Measurements from ENCODE around the gene KLK13.

The KLK13 gene

DNA sequence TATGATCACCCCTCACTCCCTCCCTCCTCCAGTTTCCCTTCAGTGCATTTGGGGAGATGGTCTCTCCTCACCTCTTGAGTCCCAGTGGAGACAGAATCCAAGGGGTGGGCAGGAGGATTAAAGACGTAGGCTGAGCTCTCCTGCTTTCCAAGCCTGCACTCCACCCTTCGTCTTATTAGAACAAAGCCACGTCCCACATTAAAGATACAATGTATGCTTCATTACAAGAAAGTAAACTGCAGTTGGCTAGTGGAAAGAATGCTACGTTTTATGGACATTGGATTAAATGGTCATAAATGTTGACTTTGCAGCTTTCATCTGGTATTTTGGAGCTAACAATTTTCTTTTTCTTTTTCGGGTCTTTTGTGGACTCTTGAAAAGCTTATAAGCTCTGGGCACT lies 37.0 kb downstream of the KLK13 start:
- TF ChIP-seq EZH2 (IDR thresholded peaks at IDR 0.05; ENCODE audit: borderline replicate concordance, low read depth, low read length, severe bottlenecking): no peak
- TF ChIP-seq, protein P1, sequence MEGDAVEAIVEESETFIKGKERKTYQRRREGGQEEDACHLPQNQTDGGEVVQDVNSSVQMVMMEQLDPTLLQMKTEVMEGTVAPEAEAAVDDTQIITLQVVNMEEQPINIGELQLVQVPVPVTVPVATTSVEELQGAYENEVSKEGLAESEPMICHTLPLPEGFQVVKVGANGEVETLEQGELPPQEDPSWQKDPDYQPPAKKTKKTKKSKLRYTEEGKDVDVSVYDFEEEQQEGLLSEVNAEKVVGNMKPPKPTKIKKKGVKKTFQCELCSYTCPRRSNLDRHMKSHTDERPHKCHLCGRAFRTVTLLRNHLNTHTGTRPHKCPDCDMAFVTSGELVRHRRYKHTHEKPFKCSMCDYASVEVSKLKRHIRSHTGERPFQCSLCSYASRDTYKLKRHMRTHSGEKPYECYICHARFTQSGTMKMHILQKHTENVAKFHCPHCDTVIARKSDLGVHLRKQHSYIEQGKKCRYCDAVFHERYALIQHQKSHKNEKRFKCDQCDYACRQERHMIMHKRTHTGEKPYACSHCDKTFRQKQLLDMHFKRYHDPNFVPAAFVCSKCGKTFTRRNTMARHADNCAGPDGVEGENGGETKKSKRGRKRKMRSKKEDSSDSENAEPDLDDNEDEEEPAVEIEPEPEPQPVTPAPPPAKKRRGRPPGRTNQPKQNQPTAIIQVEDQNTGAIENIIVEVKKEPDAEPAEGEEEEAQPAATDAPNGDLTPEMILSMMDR (IDR thresholded peaks at IDR 0.05; ENCODE audit: borderline replicate concordance, extremely low read depth, low read length, poor library complexity, severe bottlenecking): no peak
- peaks cover 10% of the 10 kb centered on the region for H3K27me3 ChIP-seq (ENCODE audit: insufficient read depth, low read length, poor library complexity)
- no peaks in the 10 kb centered on the region for H3K4me1 ChIP-seq (ENCODE audit: insufficient read depth, low read length)

DNA sequence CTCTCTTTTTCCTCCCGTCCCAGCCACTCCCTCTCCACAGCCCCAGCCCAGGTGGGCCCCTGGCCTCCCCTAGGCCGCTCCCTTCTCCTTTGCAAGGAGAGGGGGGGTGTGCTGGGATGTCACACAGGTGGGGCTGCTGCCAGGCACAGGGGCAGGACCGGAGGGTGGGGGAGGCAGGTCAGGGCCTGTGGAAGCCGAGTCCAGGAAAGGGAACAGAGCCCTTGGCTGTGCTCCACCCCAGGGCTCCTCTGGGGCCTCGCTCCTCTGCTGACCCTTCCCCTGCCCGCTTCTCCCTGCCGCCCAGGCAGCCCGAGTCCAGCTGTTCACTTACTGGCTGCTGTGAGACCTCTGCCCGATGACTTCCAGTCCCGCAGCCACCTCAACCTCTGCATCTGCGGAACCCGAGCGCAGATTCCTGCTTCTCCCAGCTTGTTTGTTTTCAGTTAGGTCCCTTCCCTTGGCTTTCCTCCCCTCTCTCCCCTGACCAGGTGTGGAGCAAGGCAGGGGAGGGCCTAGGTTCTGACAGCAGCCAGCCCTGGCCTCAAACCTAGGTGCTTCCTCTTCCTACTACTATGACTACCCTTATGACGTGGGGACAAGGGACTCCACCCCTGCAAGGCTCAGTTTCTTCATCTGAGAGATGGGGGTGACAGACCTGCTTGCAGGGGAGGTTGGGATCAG lies 37.6 kb downstream of the KLK13 start:
- no peaks in the 10 kb centered on the region for H3K4me1 ChIP-seq (ENCODE audit: insufficient read depth, low read length)
- no peak for TF ChIP-seq EZH2 (IDR thresholded peaks at IDR 0.05; ENCODE audit: borderline replicate concordance, low read depth, low read length, severe bottlenecking)
- TF ChIP-seq, protein P1 (IDR thresholded peaks at IDR 0.05; ENCODE audit: borderline replicate concordance, extremely low read depth, low read length, poor library complexity, severe bottlenecking): no peak
- no peak overlapping the region for H3K4me3 ChIP-seq (ENCODE audit: low read depth in 1 of 2, low read length in 2 of 2)
- no peak overlapping the region for H3K4me2 ChIP-seq (ENCODE audit: insufficient read depth, low read length)
- H4K20me1 ChIP-seq (ENCODE audit: insufficient read depth, low read length): no peaks in the 10 kb centered on the region
- H3K27me3 ChIP-seq (ENCODE audit: insufficient read depth, low read length, poor library complexity): peaks cover 10% of the 10 kb centered on the region
- no peaks in the 10 kb centered on the region for H3K9me3 ChIP-seq (ENCODE audit: insufficient read depth, low read length, severe bottlenecking)
- no peak overlapping the region for H3K27ac ChIP-seq (ENCODE audit: low read length)
- DNase-seq (no peak), ATAC-seq (ENCODE audit: insufficient read depth, low read depth) (no peak)
- H3K36me3 ChIP-seq (ENCODE audit: insufficient read depth, low read length): no peaks in the 10 kb centered on the region
- no peak overlapping the region for H3K9ac ChIP-seq (ENCODE audit: low read depth, low read length)
- H2AFZ ChIP-seq (ENCODE audit: low read depth, low read length): no peak overlapping the region
- H3K79me2 ChIP-seq (ENCODE audit: insufficient read depth, low read length): no peaks in the 10 kb centered on the region

More for the DNA sequence above, 37.0 kb downstream of the KLK13 start:
- ATAC-seq (ENCODE audit: insufficient read depth, low read depth) (no peak), DNase-seq (no peak)
- Histone ChIP-seq H3K9me3 (ENCODE audit: insufficient read depth, low read length, severe bottlenecking) (no peaks in the 10 kb centered on the region), H2AFZ (ENCODE audit: low read depth, low read length) (no peak overlapping the region), H3K9ac (ENCODE audit: low read depth, low read length) (no peak overlapping the region), H3K27ac (ENCODE audit: low read length) (no peak overlapping the region), H3K4me2 (ENCODE audit: insufficient read depth, low read length) (no peak overlapping the region), H3K79me2 (ENCODE audit: insufficient read depth, low read length) (no peaks in the 10 kb centered on the region), H3K36me3 (ENCODE audit: insufficient read depth, low read length) (no peaks in the 10 kb centered on the region), H3K4me3 (ENCODE audit: low read depth in 1 of 2, low read length in 2 of 2) (no peak overlapping the region), H4K20me1 (ENCODE audit: insufficient read depth, low read length) (no peaks in the 10 kb centered on the region)

DNA sequence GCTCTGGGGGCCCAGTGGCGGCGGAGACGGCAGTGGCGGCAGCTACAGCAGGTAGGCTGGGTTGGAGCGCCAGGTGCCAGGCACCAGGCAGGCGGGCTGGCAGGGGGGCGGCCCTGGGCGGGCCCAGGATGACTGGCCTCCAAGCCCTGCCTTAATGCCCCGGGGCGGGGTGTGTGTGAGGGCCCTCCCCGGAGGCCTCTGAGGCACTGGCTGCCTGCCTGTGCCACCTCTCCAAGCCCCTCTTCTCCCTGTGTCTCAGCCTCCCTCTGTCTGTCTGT lies 38.4 kb downstream of the KLK13 start, which contains the start of gene KLK11:
Gene KLK11 (minus strand): TSS at position 63 of the 278 bp plus-strand sequence. CDS start 985 bp downstream, outside the sequence.
- no peak within 1 kb of the TSS for H3K4me3 ChIP-seq (ENCODE audit: low read depth in 1 of 2, low read length in 2 of 2)
- no peak within 1 kb of the TSS for H3K9ac ChIP-seq (ENCODE audit: low read depth, low read length)
- H4K20me1 ChIP-seq (ENCODE audit: insufficient read depth, low read length): no peaks in the 10 kb centered on the region
- no peaks in the 10 kb centered on the region for H3K4me1 ChIP-seq (ENCODE audit: insufficient read depth, low read length)
- peaks cover 10% of the 10 kb centered on the region for H3K27me3 ChIP-seq (ENCODE audit: insufficient read depth, low read length, poor library complexity)
- H3K9me3 ChIP-seq (ENCODE audit: insufficient read depth, low read length, severe bottlenecking): no peaks in the 10 kb centered on the region
- H3K79me2 ChIP-seq (ENCODE audit: insufficient read depth, low read length): no peaks in the 10 kb centered on the region
- H3K4me2 ChIP-seq (ENCODE audit: insufficient read depth, low read length): no peak within 1 kb of the TSS
- TF ChIP-seq, protein P1 (IDR thresholded peaks at IDR 0.05; ENCODE audit: borderline replicate concordance, extremely low read depth, low read length, poor library complexity, severe bottlenecking): no peak
- TF ChIP-seq EZH2 (IDR thresholded peaks at IDR 0.05; ENCODE audit: borderline replicate concordance, low read depth, low read length, severe bottlenecking): no peak
- ATAC-seq (ENCODE audit: insufficient read depth, low read depth) (no peak), DNase-seq (no peak)
- no peak within 1 kb of the TSS for H2AFZ ChIP-seq (ENCODE audit: low read depth, low read length)
- no peaks in the 10 kb centered on the region for H3K36me3 ChIP-seq (ENCODE audit: insufficient read depth, low read length)
- H3K27ac ChIP-seq (ENCODE audit: low read length): no peak within 1 kb of the TSS
